C4-2B (cell line): Measurements from ENCODE around the gene GABRG3.

Experiments
- H3K27ac ChIP-seq: fragments of 450-650 bp; 2 replicates; pipeline ENCODE4 v1.5.1; 2017
- CTCF ChIP-seq: fragments of 450-650 bp; conservative IDR thresholded peaks from 2 replicates; pipeline ENCODE4 v1.5.1; 2017; ENCODE audit warnings: mild to moderate bottlenecking
- ZFX ChIP-seq: fragments of 450-650 bp; IDR thresholded peaks from 2 replicates; pipeline ENCODE4 v1.6.1; 2017

The GABRG3 gene

GRCh38 chr15:27121672-27122071, 150.7 kb downstream of the GABRG3 start:
- H3K27ac ChIP-seq = no peak overlapping the region
- TF ChIP-seq CTCF = no peak
- TF ChIP-seq ZFX = no peak

- no peak overlapping the region for H3K27ac ChIP-seq
- TF ChIP-seq ZFX = no peak
- no peak for TF ChIP-seq CTCF
These were observed 152.3 kb downstream of the GABRG3 start for GRCh38 chr15:27123291-27123690.

- H3K27ac ChIP-seq = no peak overlapping the region
- no peak for TF ChIP-seq ZFX
- no peak for TF ChIP-seq CTCF
These were observed 152.8 kb downstream of the GABRG3 start for GRCh38 chr15:27123808-27124207.

- no peak overlapping the region for H3K27ac ChIP-seq
- TF ChIP-seq CTCF = no peak
- no peak for TF ChIP-seq ZFX
These were observed 153.4 kb downstream of the GABRG3 start for GRCh38 chr15:27124287-27124871.

GRCh38 chr15:27125185-27125584, 154.2 kb downstream of the GABRG3 start:
- no peak for TF ChIP-seq ZFX
- no peak for TF ChIP-seq CTCF
- no peak overlapping the region for H3K27ac ChIP-seq

- no peak overlapping the region for H3K27ac ChIP-seq
- TF ChIP-seq ZFX (no peak), CTCF (no peak)
These were observed 155.5 kb downstream of the GABRG3 start for GRCh38 chr15:27126449-27126848.

- TF ChIP-seq CTCF (no peak), ZFX (no peak)
- no peak overlapping the region for H3K27ac ChIP-seq
These were observed 157.0 kb downstream of the GABRG3 start for GRCh38 chr15:27127815-27128570.
